Measurements from ENCODE around the gene ITGB1.
"Not testable (repeated sequence)": the region's sequence is repeated elsewhere in the genome, so short reads cannot be mapped to it uniquely, and the experiment has no call there.

The ITGB1 gene

GRCh38 chr10:32895200-32895968 is 62.6 kb downstream of the ITGB1 start:
- H3K27ac ChIP-seq (ENCODE audit: insufficient read depth, low read length, poor library complexity, severe bottlenecking); H3K4me3 ChIP-seq (ENCODE audit: insufficient read depth, low read depth, low read length, poor library complexity, severe bottlenecking); H3K4me1 ChIP-seq (ENCODE audit: control insufficient read depth, insufficient read depth, low read length, poor library complexity, severe bottlenecking); H3K9me3 ChIP-seq (ENCODE audit: control insufficient read depth, low read length); DNase-seq; H3K27me3 ChIP-seq (replicated peaks; ENCODE audit: control insufficient read depth, insufficient read depth, low read length, poor library complexity, severe bottlenecking): not testable (repeated sequence)
- H3K36me3 ChIP-seq (ENCODE audit: control insufficient read depth, insufficient read depth, low read length) = peaks cover 22% of the 10 kb centered on the region

- Histone ChIP-seq H3K36me3 (ENCODE audit: control insufficient read depth, insufficient read depth, low read length) (peaks cover 19% of the 10 kb centered on the region), H3K4me3 (ENCODE audit: insufficient read depth, low read depth, low read length, poor library complexity, severe bottlenecking) (no peak overlapping the region), H3K27me3 (replicated peaks; ENCODE audit: control insufficient read depth, insufficient read depth, low read length, poor library complexity, severe bottlenecking) (no peaks in the 10 kb centered on the region), H3K9me3 (ENCODE audit: control insufficient read depth, low read length) (no peaks in the 10 kb centered on the region), H3K27ac (ENCODE audit: insufficient read depth, low read length, poor library complexity, severe bottlenecking) (no peak overlapping the region), H3K4me1 (ENCODE audit: control insufficient read depth, insufficient read depth, low read length, poor library complexity, severe bottlenecking) (no peaks in the 10 kb centered on the region)
- DNase-seq = no peak
These were observed 63.9 kb downstream of the ITGB1 start for GRCh38 chr10:32893916-32894664.

- H3K27me3 ChIP-seq (replicated peaks; ENCODE audit: control insufficient read depth, insufficient read depth, low read length, poor library complexity, severe bottlenecking) = no peaks in the 10 kb centered on the region
- DNase-seq = no peak
- H3K27ac ChIP-seq (ENCODE audit: insufficient read depth, low read length, poor library complexity, severe bottlenecking) = no peak overlapping the region
- no peaks in the 10 kb centered on the region for H3K9me3 ChIP-seq (ENCODE audit: control insufficient read depth, low read length)
- no peak overlapping the region for H3K4me3 ChIP-seq (ENCODE audit: insufficient read depth, low read depth, low read length, poor library complexity, severe bottlenecking)
- no peaks in the 10 kb centered on the region for H3K4me1 ChIP-seq (ENCODE audit: control insufficient read depth, insufficient read depth, low read length, poor library complexity, severe bottlenecking)
- H3K36me3 ChIP-seq (ENCODE audit: control insufficient read depth, insufficient read depth, low read length) = peaks cover 19% of the 10 kb centered on the region
These were observed 64.6 kb downstream of the ITGB1 start for GRCh38 chr10:32893434-32893833.

- no peak for DNase-seq
These were observed 66.8 kb downstream of the ITGB1 start for GRCh38 chr10:32891261-32891660.

GRCh38 chr10:32890444-32890843 is 67.6 kb downstream of the ITGB1 start:
- Histone ChIP-seq H3K27ac (ENCODE audit: insufficient read depth, low read length, poor library complexity, severe bottlenecking) (no peak overlapping the region), H3K4me3 (ENCODE audit: insufficient read depth, low read depth, low read length, poor library complexity, severe bottlenecking) (no peak overlapping the region), H3K36me3 (ENCODE audit: control insufficient read depth, insufficient read depth, low read length) (no peaks in the 10 kb centered on the region), H3K27me3 (replicated peaks; ENCODE audit: control insufficient read depth, insufficient read depth, low read length, poor library complexity, severe bottlenecking) (no peaks in the 10 kb centered on the region), H3K4me1 (ENCODE audit: control insufficient read depth, insufficient read depth, low read length, poor library complexity, severe bottlenecking) (no peaks in the 10 kb centered on the region), H3K9me3 (ENCODE audit: control insufficient read depth, low read length) (no peaks in the 10 kb centered on the region)
- no peak for DNase-seq

More at GRCh38 chr10:32891261-32891660, 66.8 kb downstream of the ITGB1 start:
- Histone ChIP-seq H3K4me3 (ENCODE audit: insufficient read depth, low read depth, low read length, poor library complexity, severe bottlenecking) (no peak overlapping the region), H3K9me3 (ENCODE audit: control insufficient read depth, low read length) (no peaks in the 10 kb centered on the region), H3K4me1 (ENCODE audit: control insufficient read depth, insufficient read depth, low read length, poor library complexity, severe bottlenecking) (no peaks in the 10 kb centered on the region), H3K27me3 (replicated peaks; ENCODE audit: control insufficient read depth, insufficient read depth, low read length, poor library complexity, severe bottlenecking) (no peaks in the 10 kb centered on the region), H3K36me3 (ENCODE audit: control insufficient read depth, insufficient read depth, low read length) (no peaks in the 10 kb centered on the region), H3K27ac (ENCODE audit: insufficient read depth, low read length, poor library complexity, severe bottlenecking) (no peak overlapping the region)

GRCh38 chr10:32889631-32890212 is 68.3 kb downstream of the ITGB1 start:
- Histone ChIP-seq H3K27me3 (replicated peaks; ENCODE audit: control insufficient read depth, insufficient read depth, low read length, poor library complexity, severe bottlenecking) (no peaks in the 10 kb centered on the region), H3K4me3 (ENCODE audit: insufficient read depth, low read depth, low read length, poor library complexity, severe bottlenecking) (no peak overlapping the region), H3K4me1 (ENCODE audit: control insufficient read depth, insufficient read depth, low read length, poor library complexity, severe bottlenecking) (no peaks in the 10 kb centered on the region), H3K27ac (ENCODE audit: insufficient read depth, low read length, poor library complexity, severe bottlenecking) (no peak overlapping the region), H3K9me3 (ENCODE audit: control insufficient read depth, low read length) (no peaks in the 10 kb centered on the region), H3K36me3 (ENCODE audit: control insufficient read depth, insufficient read depth, low read length) (no peaks in the 10 kb centered on the region)
- no peak for DNase-seq

- Histone ChIP-seq H3K36me3 (ENCODE audit: control insufficient read depth, insufficient read depth, low read length) (no peaks in the 10 kb centered on the region), H3K27me3 (replicated peaks; ENCODE audit: control insufficient read depth, insufficient read depth, low read length, poor library complexity, severe bottlenecking) (no peaks in the 10 kb centered on the region), H3K27ac (ENCODE audit: insufficient read depth, low read length, poor library complexity, severe bottlenecking) (no peak overlapping the region), H3K4me3 (ENCODE audit: insufficient read depth, low read depth, low read length, poor library complexity, severe bottlenecking) (no peak overlapping the region), H3K4me1 (ENCODE audit: control insufficient read depth, insufficient read depth, low read length, poor library complexity, severe bottlenecking) (no peaks in the 10 kb centered on the region), H3K9me3 (ENCODE audit: control insufficient read depth, low read length) (no peaks in the 10 kb centered on the region)
- no peak for DNase-seq
These were observed 69.7 kb downstream of the ITGB1 start for GRCh38 chr10:32888161-32888927.

GRCh38 chr10:32887481-32887880 is 70.5 kb downstream of the ITGB1 start:
- no peak overlapping the region for H3K4me3 ChIP-seq (ENCODE audit: insufficient read depth, low read depth, low read length, poor library complexity, severe bottlenecking)
- no peak overlapping the region for H3K27ac ChIP-seq (ENCODE audit: insufficient read depth, low read length, poor library complexity, severe bottlenecking)
- no peaks in the 10 kb centered on the region for H3K4me1 ChIP-seq (ENCODE audit: control insufficient read depth, insufficient read depth, low read length, poor library complexity, severe bottlenecking)
- H3K27me3 ChIP-seq (replicated peaks; ENCODE audit: control insufficient read depth, insufficient read depth, low read length, poor library complexity, severe bottlenecking) = no peaks in the 10 kb centered on the region
- DNase-seq = no peak
- no peaks in the 10 kb centered on the region for H3K9me3 ChIP-seq (ENCODE audit: control insufficient read depth, low read length)
- no peaks in the 10 kb centered on the region for H3K36me3 ChIP-seq (ENCODE audit: control insufficient read depth, insufficient read depth, low read length)

- Histone ChIP-seq H3K36me3 (ENCODE audit: control insufficient read depth, insufficient read depth, low read length) (no peaks in the 10 kb centered on the region), H3K27me3 (replicated peaks; ENCODE audit: control insufficient read depth, insufficient read depth, low read length, poor library complexity, severe bottlenecking) (no peaks in the 10 kb centered on the region), H3K4me1 (ENCODE audit: control insufficient read depth, insufficient read depth, low read length, poor library complexity, severe bottlenecking) (no peaks in the 10 kb centered on the region), H3K9me3 (ENCODE audit: control insufficient read depth, low read length) (no peaks in the 10 kb centered on the region), H3K4me3 (ENCODE audit: insufficient read depth, low read depth, low read length, poor library complexity, severe bottlenecking) (no peak overlapping the region), H3K27ac (ENCODE audit: insufficient read depth, low read length, poor library complexity, severe bottlenecking) (no peak overlapping the region)
- DNase-seq = no peak
These were observed 76.0 kb downstream of the ITGB1 start for GRCh38 chr10:32882076-32882475.
